Fibroblast of pulmonary artery (primary cell): ENCODE measurements around the gene CCR7.
A peak's percentile ranks its signal among the peaks of the same experiment; 100 is the strongest.

Experiments
- DNase-seq: peaks from one replicate; pipeline ENCODE4 v3.0.0-alpha.2; 2010; ENCODE audit warnings: low read depth
- H3K4me3 ChIP-seq: replicated peaks from 2 replicates; pipeline ENCODE4 v1.5.1; 2011; ENCODE audit warnings: low read depth, mild to moderate bottlenecking, control low read depth, low read length, moderate library complexity
- TF ChIP-seq, protein P1 (sequence below): IDR thresholded peaks from 2 replicates; pipeline ENCODE4 v1.5.1; 2011; ENCODE audit warnings: mild to moderate bottlenecking, control low read depth, low read length, inconsistent platforms; ENCODE audit errors: missing control alignments

Gene CCR7

GRCh38 chr17:40600486-40601046 is 35.3 kb upstream of the CCR7 start:
- no peak for DNase-seq
- H3K4me3 ChIP-seq, result no peak overlapping the region
- TF ChIP-seq, protein P1, sequence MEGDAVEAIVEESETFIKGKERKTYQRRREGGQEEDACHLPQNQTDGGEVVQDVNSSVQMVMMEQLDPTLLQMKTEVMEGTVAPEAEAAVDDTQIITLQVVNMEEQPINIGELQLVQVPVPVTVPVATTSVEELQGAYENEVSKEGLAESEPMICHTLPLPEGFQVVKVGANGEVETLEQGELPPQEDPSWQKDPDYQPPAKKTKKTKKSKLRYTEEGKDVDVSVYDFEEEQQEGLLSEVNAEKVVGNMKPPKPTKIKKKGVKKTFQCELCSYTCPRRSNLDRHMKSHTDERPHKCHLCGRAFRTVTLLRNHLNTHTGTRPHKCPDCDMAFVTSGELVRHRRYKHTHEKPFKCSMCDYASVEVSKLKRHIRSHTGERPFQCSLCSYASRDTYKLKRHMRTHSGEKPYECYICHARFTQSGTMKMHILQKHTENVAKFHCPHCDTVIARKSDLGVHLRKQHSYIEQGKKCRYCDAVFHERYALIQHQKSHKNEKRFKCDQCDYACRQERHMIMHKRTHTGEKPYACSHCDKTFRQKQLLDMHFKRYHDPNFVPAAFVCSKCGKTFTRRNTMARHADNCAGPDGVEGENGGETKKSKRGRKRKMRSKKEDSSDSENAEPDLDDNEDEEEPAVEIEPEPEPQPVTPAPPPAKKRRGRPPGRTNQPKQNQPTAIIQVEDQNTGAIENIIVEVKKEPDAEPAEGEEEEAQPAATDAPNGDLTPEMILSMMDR, result no peak

DNA sequence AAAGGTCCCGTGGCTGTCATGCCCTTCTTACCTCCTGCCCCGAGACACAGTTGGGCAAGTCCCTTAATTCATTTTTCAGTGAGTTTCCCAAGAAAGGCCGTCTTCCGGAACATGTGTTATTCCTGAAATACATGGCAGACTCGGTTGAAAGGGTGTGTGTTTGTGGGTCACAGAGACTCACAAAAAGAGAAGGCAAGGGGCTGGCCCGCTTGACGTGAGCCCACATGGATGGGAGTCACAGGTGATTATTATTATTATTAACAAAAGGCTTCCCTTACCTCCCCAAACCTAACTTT is 34.1 kb upstream of the CCR7 start:
- TF ChIP-seq, protein P1, result no peak
- no peak for DNase-seq
- no peak overlapping the region for H3K4me3 ChIP-seq

- peak; percentile 53 for DNase-seq
- TF ChIP-seq, protein P1, result no peak
- no peak overlapping the region for H3K4me3 ChIP-seq
Observed at GRCh38 chr17:40598619-40599467, 33.6 kb upstream of the CCR7 start.

DNA sequence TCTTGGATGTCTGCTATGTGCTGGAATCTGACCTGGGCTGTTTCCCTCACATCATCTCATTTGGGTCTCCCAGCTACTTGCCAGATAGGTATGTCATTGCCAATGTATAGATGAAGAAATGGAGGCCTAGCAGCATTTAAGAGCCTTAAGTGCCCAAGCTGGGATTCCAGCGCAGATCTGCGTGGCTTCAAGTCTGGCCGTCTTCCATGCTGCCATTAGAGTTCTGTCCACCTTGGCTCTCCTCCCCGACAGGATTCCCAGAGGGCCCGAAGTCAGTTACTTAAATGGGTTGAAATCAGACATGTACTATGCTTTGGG is 33.0 kb upstream of the CCR7 start:
- H3K4me3 ChIP-seq, result no peak overlapping the region
- TF ChIP-seq, protein P1, result no peak
- no peak for DNase-seq

DNA sequence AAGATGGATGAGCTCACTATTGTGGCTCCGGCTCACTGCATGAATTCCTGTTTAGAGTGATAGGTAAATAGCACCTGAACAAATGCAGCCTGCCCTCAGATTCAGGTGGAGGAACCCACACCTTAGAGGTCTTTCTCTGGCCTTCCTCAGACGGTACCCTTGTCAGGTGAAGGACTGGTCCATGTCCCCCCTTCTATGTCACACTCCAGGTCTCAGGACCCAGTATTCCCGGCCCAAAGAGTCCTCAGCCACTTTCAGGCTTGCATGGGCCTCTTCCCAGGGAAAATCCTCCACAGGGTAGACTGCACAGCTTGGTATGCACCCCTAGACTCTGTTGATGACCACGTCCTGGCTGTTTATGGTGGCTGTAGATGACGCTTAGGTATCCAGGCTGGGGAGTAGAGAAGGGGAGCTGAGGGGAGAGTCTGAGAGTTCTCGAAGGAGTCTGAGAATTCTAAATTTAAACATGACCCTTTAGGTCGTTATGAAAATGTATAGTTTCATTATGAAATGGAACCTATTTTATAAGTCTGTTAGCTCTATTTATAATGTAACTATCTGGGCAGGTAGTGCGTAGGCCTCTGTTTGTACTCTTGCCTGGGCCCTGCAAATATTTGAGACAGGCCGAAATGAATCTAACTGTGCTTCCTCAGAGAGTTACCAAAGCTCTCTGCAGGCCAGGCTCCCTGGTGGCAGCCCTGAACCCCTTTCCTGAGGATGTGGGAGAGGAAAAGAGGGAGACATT is 32.5 kb upstream of the CCR7 start:
- H3K4me3 ChIP-seq, result no peak overlapping the region
- TF ChIP-seq, protein P1, result no peak
- DNase-seq, result no peak

DNA sequence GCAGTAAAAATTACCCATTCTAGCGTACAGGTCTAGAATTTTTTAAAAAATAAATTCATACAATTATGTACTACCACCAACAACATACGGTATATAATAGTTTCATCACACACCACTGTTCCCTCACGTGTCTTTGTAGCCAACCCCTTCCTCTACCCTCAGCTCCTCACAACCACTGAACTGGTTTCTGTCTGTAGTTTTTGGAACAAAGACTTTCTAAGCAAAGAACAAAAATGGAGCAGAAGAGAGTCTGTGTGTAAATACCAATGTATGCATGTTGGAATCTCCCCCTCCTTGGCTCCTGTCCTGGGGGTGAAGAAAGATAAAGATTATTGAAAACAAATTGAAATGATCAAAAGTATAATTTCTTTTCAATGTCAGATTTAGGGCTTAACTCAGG is 31.9 kb upstream of the CCR7 start:
- TF ChIP-seq, protein P1, result no peak
- H3K4me3 ChIP-seq, result no peak overlapping the region
- DNase-seq, result no peak
